GM12873 (cell line): ENCODE results near the gene RFX3.

Source experiments
- TF ChIP-seq, protein P1 (sequence below): IDR thresholded peaks from 2 replicates; pipeline ENCODE4 v1.5.1; 2012; ENCODE audit warnings: low read depth, mild to moderate bottlenecking, moderate library complexity, low read length, control low read depth; ENCODE audit not compliant: insufficient read depth; ENCODE audit errors: missing control alignments

The RFX3 gene

DNA sequence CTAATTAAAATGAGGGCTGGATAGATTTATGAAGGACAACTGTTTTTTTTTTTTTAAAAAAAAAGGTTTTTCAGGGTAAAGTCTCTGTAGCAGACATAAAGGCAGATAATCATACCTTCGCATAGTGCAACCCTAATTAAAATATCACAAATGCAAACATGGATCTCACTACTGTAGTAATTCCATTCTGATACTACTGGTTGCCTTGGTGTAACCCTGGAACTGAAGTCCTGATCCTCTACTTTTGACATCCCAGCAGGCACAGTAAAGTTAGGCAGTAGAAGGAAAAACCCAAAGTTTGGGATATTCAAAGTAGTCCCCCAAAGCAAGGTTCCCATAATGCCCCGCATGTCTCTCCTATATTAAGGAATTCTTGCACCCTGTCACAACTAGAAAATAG is 19.6 kb downstream of the RFX3 start:
- TF ChIP-seq, protein P1, sequence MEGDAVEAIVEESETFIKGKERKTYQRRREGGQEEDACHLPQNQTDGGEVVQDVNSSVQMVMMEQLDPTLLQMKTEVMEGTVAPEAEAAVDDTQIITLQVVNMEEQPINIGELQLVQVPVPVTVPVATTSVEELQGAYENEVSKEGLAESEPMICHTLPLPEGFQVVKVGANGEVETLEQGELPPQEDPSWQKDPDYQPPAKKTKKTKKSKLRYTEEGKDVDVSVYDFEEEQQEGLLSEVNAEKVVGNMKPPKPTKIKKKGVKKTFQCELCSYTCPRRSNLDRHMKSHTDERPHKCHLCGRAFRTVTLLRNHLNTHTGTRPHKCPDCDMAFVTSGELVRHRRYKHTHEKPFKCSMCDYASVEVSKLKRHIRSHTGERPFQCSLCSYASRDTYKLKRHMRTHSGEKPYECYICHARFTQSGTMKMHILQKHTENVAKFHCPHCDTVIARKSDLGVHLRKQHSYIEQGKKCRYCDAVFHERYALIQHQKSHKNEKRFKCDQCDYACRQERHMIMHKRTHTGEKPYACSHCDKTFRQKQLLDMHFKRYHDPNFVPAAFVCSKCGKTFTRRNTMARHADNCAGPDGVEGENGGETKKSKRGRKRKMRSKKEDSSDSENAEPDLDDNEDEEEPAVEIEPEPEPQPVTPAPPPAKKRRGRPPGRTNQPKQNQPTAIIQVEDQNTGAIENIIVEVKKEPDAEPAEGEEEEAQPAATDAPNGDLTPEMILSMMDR = no peak

GRCh38 chr9:3502560-3503398 is 23.0 kb downstream of the RFX3 start:
- TF ChIP-seq, protein P1 = no peak

- TF ChIP-seq, protein P1 = no peak
These were observed 25.8 kb downstream of the RFX3 start for GRCh38 chr9:3500044-3500443.

GRCh38 chr9:3498691-3499090 is 27.1 kb downstream of the RFX3 start:
- TF ChIP-seq, protein P1 = no peak

GRCh38 chr9:3497857-3498256 is 27.9 kb downstream of the RFX3 start:
- TF ChIP-seq, protein P1 = no peak

DNA sequence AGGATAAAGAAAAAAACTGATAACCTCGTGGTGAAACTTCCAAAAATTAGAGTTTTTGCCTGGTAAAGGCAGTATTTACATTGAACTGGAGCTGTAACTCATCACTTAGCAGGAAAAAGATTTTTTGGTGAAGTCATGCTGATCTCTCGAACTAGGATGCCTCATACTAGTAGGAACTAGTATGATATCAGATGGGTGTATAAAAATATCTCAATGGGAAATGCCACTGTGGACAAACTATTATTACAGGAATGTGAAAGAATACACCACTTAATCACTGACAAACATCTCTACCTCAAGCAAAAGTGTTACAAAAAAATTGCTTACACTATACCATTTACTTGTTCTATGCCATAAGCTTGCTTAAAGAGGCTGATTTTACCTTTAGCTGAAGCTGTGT is 28.4 kb downstream of the RFX3 start:
- TF ChIP-seq, protein P1 = no peak

DNA sequence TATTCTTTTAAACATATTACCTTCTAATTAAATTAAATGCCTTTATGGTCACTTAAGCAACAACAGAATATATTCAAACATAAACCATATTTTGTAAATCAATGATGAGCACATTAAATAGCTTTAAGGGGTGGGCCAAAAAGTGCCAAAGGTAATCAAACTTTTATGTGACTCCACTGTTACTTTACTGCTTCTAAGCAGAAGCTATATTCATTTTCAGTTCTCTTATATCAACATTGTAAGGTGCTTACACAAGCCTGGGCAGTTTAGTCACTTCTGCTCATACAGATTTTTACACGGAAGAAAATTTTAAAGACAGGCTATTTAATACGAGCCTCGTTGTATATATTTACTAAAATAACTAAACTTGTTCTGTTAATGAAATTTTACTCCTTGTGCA is 29.9 kb downstream of the RFX3 start:
- TF ChIP-seq, protein P1 = no peak
